ENCODE results near the gene BMF. TPM values are rescaled to one million over a fixed set of nuclear protein-coding genes. Genes with fewer than 3 reads are reported as not detected.

The BMF gene
- polyA plus RNA-seq, 1 donor from 2014 or later: 5.8 TPM

- no peaks in the 10 kb centered on the region for H3K79me2 ChIP-seq (replicated peaks; ENCODE audit: insufficient read depth, low read length)
These were observed 26.9 kb downstream of the BMF start for GRCh38 chr15:40081691-40082194.

GRCh38 chr15:40080847-40081246 is 27.8 kb downstream of the BMF start:
- H3K9ac ChIP-seq (ENCODE audit: low read length): no peak overlapping the region
- no peaks in the 10 kb centered on the region for H3K9me2 ChIP-seq (ENCODE audit: insufficient read depth, low read length)
- no peak for TF ChIP-seq RAD21 (conservative IDR thresholded peaks at IDR 0.05)
- no peak for TF ChIP-seq REST (IDR thresholded peaks at IDR 0.05; ENCODE audit: borderline replicate concordance)
- TF ChIP-seq EZH2 (IDR thresholded peaks at IDR 0.05; ENCODE audit: borderline replicate concordance, insufficient read depth, low read length, poor library complexity, severe bottlenecking): no peak
- no peak for TF ChIP-seq POLR2AphosphoS5 (IDR thresholded peaks at IDR 0.05)
- TF ChIP-seq EP300 (conservative IDR thresholded peaks at IDR 0.05; ENCODE audit: poor library complexity, severe bottlenecking): no peak
- no peak for TF ChIP-seq SMC3 (conservative IDR thresholded peaks at IDR 0.05; ENCODE audit: poor library complexity)
- no peak for TF ChIP-seq MXI1 (conservative IDR thresholded peaks at IDR 0.05; ENCODE audit: poor library complexity, severe bottlenecking)
- TF ChIP-seq TAF1 (IDR thresholded peaks at IDR 0.05; ENCODE audit: low read depth): no peak
- no peak overlapping the region for H3K27ac ChIP-seq (ENCODE audit: low read length)
- H2AFZ ChIP-seq (ENCODE audit: low read depth, low read length): no peak overlapping the region
- no peaks in the 10 kb centered on the region for H3K27me3 ChIP-seq (ENCODE audit: insufficient read depth, low read depth, low read length)
- no peaks in the 10 kb centered on the region for H3K9me3 ChIP-seq (ENCODE audit: low read length)
- H3F3A ChIP-seq (ENCODE audit: insufficient read depth, low read length, poor library complexity, severe bottlenecking): no peaks in the 10 kb centered on the region
- H4K20me1 ChIP-seq (ENCODE audit: insufficient read depth): no peaks in the 10 kb centered on the region
- no peaks in the 10 kb centered on the region for H3K79me2 ChIP-seq (replicated peaks; ENCODE audit: insufficient read depth, low read length)
- H3K4me3 ChIP-seq (ENCODE audit: low read length): no peak overlapping the region
- no peaks in the 10 kb centered on the region for H3K36me3 ChIP-seq (ENCODE audit: insufficient read depth, low read length)
- H3K4me2 ChIP-seq (ENCODE audit: low read length): no peak overlapping the region

More at GRCh38 chr15:40081691-40082194, 26.9 kb downstream of the BMF start:
- peak overlapping the region; percentile 16 for H3K9ac ChIP-seq (ENCODE audit: low read length)
- H3K4me3 ChIP-seq (ENCODE audit: low read length): peak overlapping the region; percentile 52
- H2AFZ ChIP-seq (ENCODE audit: low read depth, low read length): no peak overlapping the region
- no peaks in the 10 kb centered on the region for H3K36me3 ChIP-seq (ENCODE audit: insufficient read depth, low read length)
- H3K9me3 ChIP-seq (ENCODE audit: low read length): no peaks in the 10 kb centered on the region
- no peaks in the 10 kb centered on the region for H4K20me1 ChIP-seq (ENCODE audit: insufficient read depth)
- H3K27ac ChIP-seq (ENCODE audit: low read length): no peak overlapping the region
- H3K9me2 ChIP-seq (ENCODE audit: insufficient read depth, low read length): no peaks in the 10 kb centered on the region
- H3F3A ChIP-seq (ENCODE audit: insufficient read depth, low read length, poor library complexity, severe bottlenecking): no peaks in the 10 kb centered on the region
- no peak overlapping the region for H3K4me2 ChIP-seq (ENCODE audit: low read length)
- H3K27me3 ChIP-seq (ENCODE audit: insufficient read depth, low read depth, low read length): no peaks in the 10 kb centered on the region
- TF ChIP-seq TAF1 (IDR thresholded peaks at IDR 0.05; ENCODE audit: low read depth): no peak
- no peak for TF ChIP-seq CTCF (IDR thresholded peaks at IDR 0.05; ENCODE audit: poor library complexity, severe bottlenecking)
- TF ChIP-seq EZH2 (IDR thresholded peaks at IDR 0.05; ENCODE audit: borderline replicate concordance, insufficient read depth, low read length, poor library complexity, severe bottlenecking): no peak
- TF ChIP-seq MXI1 (conservative IDR thresholded peaks at IDR 0.05; ENCODE audit: poor library complexity, severe bottlenecking): no peak
- TF ChIP-seq RAD21 (conservative IDR thresholded peaks at IDR 0.05): no peak
- no peak for TF ChIP-seq POLR2AphosphoS5 (IDR thresholded peaks at IDR 0.05)
- TF ChIP-seq REST (IDR thresholded peaks at IDR 0.05; ENCODE audit: borderline replicate concordance): no peak
- TF ChIP-seq EP300 (conservative IDR thresholded peaks at IDR 0.05; ENCODE audit: poor library complexity, severe bottlenecking): no peak
- no peak for TF ChIP-seq SMC3 (conservative IDR thresholded peaks at IDR 0.05; ENCODE audit: poor library complexity)
